ENCODE data around the gene REEP1.

GRCh38 chr2:86331384-86331783 lies 6.0 kb downstream of the REEP1 start:
- no peak for TF ChIP-seq CTCF (IDR thresholded peaks at IDR 0.05)
- TF ChIP-seq POLR2A (IDR thresholded peaks at IDR 0.05), result no peak
